Right lung (tissue), 10 donors: ENCODE results near the gene DNAJC3. TPM values are rescaled to one million over a fixed set of nuclear protein-coding genes. Genes with fewer than 3 reads are reported as not detected.

ENCODE experiments used
- DNase-seq, 2 donors: peaks; one replicate each; pipeline ENCODE4 v3.0.0-alpha.2; 2013
- long read RNA-seq, 8 donors: transcript quantifications; one replicate each; lab custom pipeline, GENCODE V29; 2026
- polyA plus RNA-seq, 5 donors: library from polyadenylated mRNA; unstranded; fragments of 120-200 nt; gene quantifications; one replicate each; pipeline versions ENCODE4 v1.2.1 to v1.2.3, GENCODE V29; 2013; ENCODE audit warnings: inconsistent platforms in 1 of 5, low replicate concordance in 1 of 5; ENCODE audit not compliant: insufficient read length in 5 of 5, insufficient read depth in 1 of 5

Gene DNAJC3
- 10 to 100 TPM; 28.9 to 34.4 (median 31.6) TPM for polyA plus RNA-seq
- long read RNA-seq, donor 1, full-length matches to known transcripts, result 5 of 5 reads
- long read RNA-seq, donor 1, partial matches to known transcripts, result 0 of 5 reads
- long read RNA-seq, donor 1, other reads (novel, unspliced or antisense), result 0 of 5 reads
- long read RNA-seq, donor 2, full-length matches to known transcripts, result 2 of 2 reads
- long read RNA-seq, donor 2, partial matches to known transcripts, result 0 of 2 reads
- long read RNA-seq, donor 2, other reads (novel, unspliced or antisense), result 0 of 2 reads
- long read RNA-seq, donor 3, full-length matches to known transcripts, result 2 of 2 reads
- long read RNA-seq, donor 3, partial matches to known transcripts, result 0 of 2 reads
- long read RNA-seq, donor 3, other reads (novel, unspliced or antisense), result 0 of 2 reads
- long read RNA-seq, donor 4, full-length matches to known transcripts, result 3 of 47 reads
- long read RNA-seq, donor 4, partial matches to known transcripts, result 44 of 47 reads
- long read RNA-seq, donor 4, other reads (novel, unspliced or antisense), result 0 of 47 reads
- long read RNA-seq, donor 5, full-length matches to known transcripts, result 4 of 4 reads
- long read RNA-seq, donor 5, partial matches to known transcripts, result 0 of 4 reads
- long read RNA-seq, donor 5, other reads (novel, unspliced or antisense), result 0 of 4 reads
- long read RNA-seq, donor 6, full-length matches to known transcripts, result 2 of 10 reads
- long read RNA-seq, donor 6, partial matches to known transcripts, result 8 of 10 reads
- long read RNA-seq, donor 6, other reads (novel, unspliced or antisense), result 0 of 10 reads
- long read RNA-seq, donor 7, full-length matches to known transcripts, result 3 of 14 reads
- long read RNA-seq, donor 7, partial matches to known transcripts, result 11 of 14 reads
- long read RNA-seq, donor 7, other reads (novel, unspliced or antisense), result 0 of 14 reads
- long read RNA-seq, donor 8, full-length matches to known transcripts, result 3 of 3 reads
- long read RNA-seq, donor 8, partial matches to known transcripts, result 0 of 3 reads
- long read RNA-seq, donor 8, other reads (novel, unspliced or antisense), result 0 of 3 reads

- DNase-seq, result peak; percentile 99
Measured at GRCh38 chr13:95676762-95677563, at the start of gene DNAJC3. TSS of gene DNAJC3 (plus strand) at chr13:95677139. CDS start at chr13:95677256, 117 bp downstream.

GRCh38 chr13:95627590-95627989, 49.3 kb upstream of the DNAJC3 start:
- no peak for DNase-seq

- no peak for DNase-seq
Measured at GRCh38 chr13:95628488-95628887, 48.5 kb upstream of the DNAJC3 start.

GRCh38 chr13:95629071-95629470, 47.9 kb upstream of the DNAJC3 start:
- no peak for DNase-seq

- no peak for DNase-seq
Measured at GRCh38 chr13:95630593-95630992, 46.3 kb upstream of the DNAJC3 start.

- no peak for DNase-seq
Measured at GRCh38 chr13:95636853-95637252, 40.1 kb upstream of the DNAJC3 start.

- DNase-seq, result no peak
Measured at GRCh38 chr13:95641291-95642027, 35.5 kb upstream of the DNAJC3 start.

- DNase-seq, result no peak
Measured at GRCh38 chr13:95642028-95642621, 34.8 kb upstream of the DNAJC3 start.

GRCh38 chr13:95642999-95643398, 33.9 kb upstream of the DNAJC3 start:
- DNase-seq, result no peak

- DNase-seq, result peak in 1 of 2 donors; percentile 40
Measured at GRCh38 chr13:95643571-95643935, 33.4 kb upstream of the DNAJC3 start.

- DNase-seq, result peak; percentile 41 to 45
Measured at GRCh38 chr13:95643936-95644598, 32.9 kb upstream of the DNAJC3 start.

GRCh38 chr13:95644601-95645052, 32.3 kb upstream of the DNAJC3 start, which contains the start of gene DZIP1:
TSS of gene DZIP1 (minus strand) at chr13:95644706. CDS start at chr13:95642029, 2,677 bp downstream.
- peak; percentile 83 to 86 for DNase-seq

- DNase-seq, result no peak
Measured at GRCh38 chr13:95647321-95647720, 29.6 kb upstream of the DNAJC3 start.

- no peak for DNase-seq
Measured at GRCh38 chr13:95650696-95651095, 26.2 kb upstream of the DNAJC3 start.

GRCh38 chr13:95652244-95652764, 24.6 kb upstream of the DNAJC3 start:
- DNase-seq, result no peak

GRCh38 chr13:95652821-95653220, 24.1 kb upstream of the DNAJC3 start:
- no peak for DNase-seq

GRCh38 chr13:95656386-95657015, 20.4 kb upstream of the DNAJC3 start:
- no peak for DNase-seq

- no peak for DNase-seq
Measured at GRCh38 chr13:95659500-95659899, 17.4 kb upstream of the DNAJC3 start.
